A549 (cell line): ENCODE data around the gene ZKSCAN1. TPM values are rescaled to one million over a fixed set of nuclear protein-coding genes. Genes with fewer than 3 reads are reported as not detected.
A peak's percentile ranks its signal among the peaks of the same experiment; 100 is the strongest.

Source experiments
- ATAC-seq, 2 experiments: fragments of 200-7000 bp in 1 of 2; fragments of >200 bp in 1 of 2; cut with Nextera tagmentation in 1 of 2; cut with Tn5 transposase in 1 of 2; 3 replicates each; pipeline versions ENCODE4 v1.8.0 to v1.9.1; 2018 to 2020; ENCODE audit warnings: mild to moderate bottlenecking in 1 of 2, moderate library complexity in 1 of 2
- CTCF ChIA-PET: fragments of 300-600 bp; sonication (Branson Sonifier 250); formaldehyde crosslinking; extraction: SDS; loops from one replicate; lab custom pipeline; 2021; ENCODE audit warnings: antibody characterized with exemption, inconsistent platforms; lab: Yijun Ruan, JAX
- POLR2A ChIA-PET: fragments of 350-600 bp; formaldehyde crosslinking; extraction: SDS; loops from one replicate; lab custom pipeline; 2021; ENCODE audit warnings: antibody characterized with exemption, inconsistent platforms; lab: Yijun Ruan, JAX
- DNase-seq, 2 experiments: peaks; one replicate each; pipeline versions ENCODE4 v3.0.0 to v3.0.0-alpha.2; 2011 to 2016; ENCODE audit warnings: low read depth in 1 of 2, low spot score in 1 of 2
- FAIRE-seq: peaks from 2 replicates; lab custom pipeline; 2011; peaks lifted over from hg19 to GRCh38; lab: Jason Lieb, UNC
- H3K27ac ChIP-seq, 2 experiments: fragments of >200 bp; sonication (Bioruptor Twin); formaldehyde crosslinking; 3 replicates each; pipeline ENCODE4 v1.5.1; 2016 to 2017
- H3K4me1 ChIP-seq: fragments of >200 bp; sonication (Bioruptor Twin); formaldehyde crosslinking; 3 replicates; pipeline ENCODE4 v1.6.1; 2016
- H3K4me2 ChIP-seq: fragments of >200 bp; sonication (Bioruptor Twin); formaldehyde crosslinking; 3 replicates; pipeline ENCODE4 v1.6.1; 2016
- H3K4me3 ChIP-seq: fragments of >200 bp; sonication (Bioruptor Twin); formaldehyde crosslinking; 3 replicates; pipeline ENCODE4 v1.5.1; 2016
- H3K9me3 ChIP-seq: fragments of >200 bp; sonication (Bioruptor Twin); formaldehyde crosslinking; 3 replicates; pipeline ENCODE4 v1.6.1; 2016
- CBX2 ChIP-seq: fragments of 200-600 bp; sonication (generic); IDR thresholded peaks from 2 replicates; pipeline ENCODE4 v1.6.1; 2016; ENCODE audit warnings: low read depth, mild to moderate bottlenecking, borderline replicate concordance
- CBX8 ChIP-seq: fragments of 200-600 bp; sonication (generic); IDR thresholded peaks from 2 replicates; pipeline ENCODE4 v1.6.1; 2016
- CEBPB ChIP-seq, 2 experiments: fragments of >200 bp in 1 of 2; sonication (Bioruptor Twin) in 1 of 2; formaldehyde crosslinking in 1 of 2; IDR thresholded peaks; 2 replicates each; pipeline ENCODE4 v1.6.1; 2012 to 2016
- E2F6 ChIP-seq: IDR thresholded peaks from 2 replicates; pipeline ENCODE4 v1.6.1; 2012; ENCODE audit warnings: low read depth, borderline replicate concordance
- EHF ChIP-seq: fragments of 250-450 bp; sonication (Bioruptor Pico); IDR thresholded peaks from 2 replicates; pipeline ENCODE4 v1.5.0; 2020; ENCODE audit warnings: mild to moderate bottlenecking
- EP300 ChIP-seq, 2 experiments: fragments of >200 bp; sonication (Bioruptor Twin); formaldehyde crosslinking; IDR thresholded peaks; 2 replicates in 1 of 2; 3 replicates in 1 of 2; pipeline ENCODE4 v1.6.1; 2016 to 2017
- FOXS1 ChIP-seq: fragments of 250-450 bp; sonication (Bioruptor Pico); IDR thresholded peaks from 2 replicates; pipeline ENCODE4 v1.5.0; 2020; ENCODE audit warnings: mild to moderate bottlenecking, moderate library complexity
- HMGXB4 ChIP-seq: fragments of 250-450 bp; sonication (Bioruptor Pico); IDR thresholded peaks from 2 replicates; pipeline ENCODE4 v1.5.0; 2021; ENCODE audit warnings: mild to moderate bottlenecking, moderate library complexity, borderline replicate concordance
- HOXB5 ChIP-seq: fragments of 250-450 bp; sonication (Bioruptor Pico); IDR thresholded peaks from 2 replicates; pipeline ENCODE4 v1.5.0; 2020; ENCODE audit warnings: mild to moderate bottlenecking, moderate library complexity
- JUNB ChIP-seq: fragments of >200 bp; sonication (Bioruptor Twin); formaldehyde crosslinking; IDR thresholded peaks from 2 replicates; pipeline ENCODE4 v1.6.1; 2016
- KDM5A ChIP-seq: fragments of 200-600 bp; sonication (generic); IDR thresholded peaks from 2 replicates; pipeline ENCODE4 v1.6.1; 2016; ENCODE audit warnings: antibody characterized with exemption, mild to moderate bottlenecking
- MYC ChIP-seq: IDR thresholded peaks from 2 replicates; pipeline ENCODE4 v1.6.1; 2012; ENCODE audit warnings: mild to moderate bottlenecking, inconsistent platforms, low read length, improper control_type of control experiment, borderline replicate concordance
- RAD21 ChIP-seq, 2 experiments: fragments of >200 bp in 1 of 2; sonication (Bioruptor Twin) in 1 of 2; formaldehyde crosslinking in 1 of 2; IDR thresholded peaks in 1 of 2; conservative IDR thresholded peaks in 1 of 2; 2 replicates in 1 of 2; 3 replicates in 1 of 2; pipeline ENCODE4 v1.6.1; 2012 to 2018; ENCODE audit warnings: inconsistent platforms in 1 of 2
- RNF2 ChIP-seq: fragments of 200-600 bp; sonication (generic); IDR thresholded peaks from 2 replicates; pipeline ENCODE4 v1.6.1; 2016; ENCODE audit warnings: low read depth, mild to moderate bottlenecking, antibody characterized with exemption, moderate library complexity, borderline replicate concordance
- TP53 ChIP-seq: fragments of 250-450 bp; sonication (Bioruptor Pico); IDR thresholded peaks from 2 replicates; pipeline ENCODE4 v1.5.0; 2021; ENCODE audit warnings: mild to moderate bottlenecking, moderate library complexity
- ZSCAN20 ChIP-seq: fragments of 250-450 bp; sonication (Bioruptor Pico); IDR thresholded peaks from 2 replicates; pipeline ENCODE4 v1.8.0; 2022; ENCODE audit warnings: mild to moderate bottlenecking, moderate library complexity
- WGBS: methylation state at CpG from one replicate; pipeline ENCODE4 v1.1.6; 2017; ENCODE audit errors: missing lambda C conversion rate; 5-methylcytosine and 5-hydroxymethylcytosine counted together
- polyA plus RNA-seq, 4 experiments: library from polyadenylated mRNA; depleted of rRNA in 3 of 4; stranded (reverse); fragments of >200 nt; fragmentation: RNase III in 1 of 4; extraction: RNeasy Plus Mini Kit Qiagen cat#74134 plus additional on column Dnase treatment in 1 of 4; gene quantifications; 2 replicates in 3 of 4; 3 replicates in 1 of 4; pipeline ENCODE4 v1.2.3, GENCODE V29; 2011 to 2017
- TF ChIP-seq, protein P1 (sequence below): fragments of 200-600 bp; sonication (generic); IDR thresholded peaks from 2 replicates; pipeline ENCODE4 v1.6.1; 2016; ENCODE audit warnings: antibody characterized with exemption, mild to moderate bottlenecking, moderate library complexity

ZKSCAN1 gene
- polyA plus RNA-seq, 2 of the 4 experiments (the other 2 are of a cell fraction): 11.4 to 23.9 TPM

DNA sequence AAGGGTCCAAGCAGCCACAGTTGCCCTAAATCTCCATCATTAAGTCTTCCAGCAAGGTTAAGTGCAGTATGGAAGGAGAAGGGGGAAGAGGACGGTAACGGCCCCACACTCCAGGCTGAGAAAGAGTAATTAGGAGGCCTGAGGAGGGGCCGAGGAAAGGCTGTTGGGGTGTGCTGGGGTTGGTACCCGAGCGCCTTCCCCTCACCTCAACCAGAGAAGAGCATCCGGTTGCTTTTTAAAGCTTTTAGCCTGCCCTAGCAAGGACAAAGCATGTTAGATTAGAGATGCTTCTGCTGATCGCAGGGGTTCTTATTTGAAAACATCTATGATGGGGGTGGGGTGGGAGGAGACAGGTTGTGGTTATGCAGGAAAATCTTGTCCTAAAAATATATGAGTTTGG, 25.2 kb downstream of the ZKSCAN1 start:
- CTCF ChIA-PET: interaction anchor here (0.8 kb wide), 1 partner anchor 54 kb away, joined by 3 read pairs; no protein-coding TSS in a partner anchor
- 0 out of 3 replicates have a peak, but pooled peaks cover under 1% of the 10 kb centered on the region for H3K4me1 ChIP-seq

DNA sequence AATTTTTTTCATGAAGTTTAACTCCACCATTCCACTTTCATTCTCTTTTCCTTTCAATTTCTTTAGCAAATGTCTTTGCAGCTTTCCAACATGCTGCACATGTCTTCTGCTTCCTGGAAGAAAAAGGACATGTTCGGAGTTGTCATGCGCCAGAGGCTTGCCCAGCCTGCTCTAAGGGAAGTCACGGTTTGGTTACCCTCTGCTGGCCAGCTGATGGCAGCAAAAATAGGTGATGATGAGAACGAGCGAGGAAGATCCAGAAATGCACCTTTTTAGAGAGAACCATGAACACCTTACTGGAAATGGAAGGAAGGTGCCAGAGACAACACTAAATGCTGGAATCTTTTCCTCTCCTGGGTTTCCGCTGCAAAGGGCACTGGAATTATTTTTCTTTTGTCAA, 29.3 kb downstream of the ZKSCAN1 start:
- POLR2A ChIA-PET: interaction anchor here (0.6 kb wide), 1 partner anchor 29 kb away, joined by 3 read pairs; no protein-coding TSS in a partner anchor
- H3K4me3 ChIP-seq: no peak overlapping the region
- ATAC-seq: 0 out of 6 replicates have a peak, but pooled peaks of 1 of the 2 experiments have one; percentile 12
- no peak for FAIRE-seq
- DNase-seq: peak in 1 of 2 experiments; percentile 32
- WGBS: 71% methylated on average over 6 of the region's 6 CpGs
- H3K9me3 ChIP-seq: no peaks in the 10 kb centered on the region
- H3K4me2 ChIP-seq: no peak overlapping the region
- TF ChIP-seq HOXB5 (CRISPR knock-in tag) (no peak), RAD21 (conservative IDR thresholded peaks at IDR 0.05 in 1 of 2, IDR thresholded peaks at IDR 0.05 in 1 of 2) (0 out of 5 replicates have a peak, but pooled peaks of 1 of the 2 experiments have one; percentile 11)
- TF ChIP-seq, all 56 proteins: peak for 1
- peaks cover 3% of the 10 kb centered on the region; the same call in 1 of the 3 replicates for H3K4me1 ChIP-seq
- no peak overlapping the region for H3K27ac ChIP-seq
- CTCF ChIA-PET: interaction anchor here (1.0 to 1.9 kb wide), 5 partner anchors 13 to 86 kb away, joined by 3 to 6 read pairs (median 4); no protein-coding TSS in a partner anchor

More for the DNA sequence above, 25.2 kb downstream of the ZKSCAN1 start:
- H3K4me3 ChIP-seq: no peak overlapping the region
- H3K27ac ChIP-seq: no peak overlapping the region
- H3K9me3 ChIP-seq: peaks cover 11% of the 10 kb centered on the region; the same call in 2 of the 3 replicates
- ATAC-seq: no peak
- TF ChIP-seq FOXS1 (CRISPR knock-in tag) (no peak), CEBPB (IDR thresholded peaks at IDR 0.05) (no peak), CBX8 (no peak), TP53 (CRISPR knock-in tag) (no peak), MYC (no peak), RNF2 (no peak), JUNB (no peak), KDM5A (no peak), CBX2 (no peak), HMGXB4 (no peak), EHF (CRISPR knock-in tag) (no peak), HOXB5 (CRISPR knock-in tag) (no peak), E2F6 (no peak), ZSCAN20 (CRISPR knock-in tag) (no peak), EP300 (IDR thresholded peaks at IDR 0.05) (no peak)
- TF ChIP-seq, protein P1, sequence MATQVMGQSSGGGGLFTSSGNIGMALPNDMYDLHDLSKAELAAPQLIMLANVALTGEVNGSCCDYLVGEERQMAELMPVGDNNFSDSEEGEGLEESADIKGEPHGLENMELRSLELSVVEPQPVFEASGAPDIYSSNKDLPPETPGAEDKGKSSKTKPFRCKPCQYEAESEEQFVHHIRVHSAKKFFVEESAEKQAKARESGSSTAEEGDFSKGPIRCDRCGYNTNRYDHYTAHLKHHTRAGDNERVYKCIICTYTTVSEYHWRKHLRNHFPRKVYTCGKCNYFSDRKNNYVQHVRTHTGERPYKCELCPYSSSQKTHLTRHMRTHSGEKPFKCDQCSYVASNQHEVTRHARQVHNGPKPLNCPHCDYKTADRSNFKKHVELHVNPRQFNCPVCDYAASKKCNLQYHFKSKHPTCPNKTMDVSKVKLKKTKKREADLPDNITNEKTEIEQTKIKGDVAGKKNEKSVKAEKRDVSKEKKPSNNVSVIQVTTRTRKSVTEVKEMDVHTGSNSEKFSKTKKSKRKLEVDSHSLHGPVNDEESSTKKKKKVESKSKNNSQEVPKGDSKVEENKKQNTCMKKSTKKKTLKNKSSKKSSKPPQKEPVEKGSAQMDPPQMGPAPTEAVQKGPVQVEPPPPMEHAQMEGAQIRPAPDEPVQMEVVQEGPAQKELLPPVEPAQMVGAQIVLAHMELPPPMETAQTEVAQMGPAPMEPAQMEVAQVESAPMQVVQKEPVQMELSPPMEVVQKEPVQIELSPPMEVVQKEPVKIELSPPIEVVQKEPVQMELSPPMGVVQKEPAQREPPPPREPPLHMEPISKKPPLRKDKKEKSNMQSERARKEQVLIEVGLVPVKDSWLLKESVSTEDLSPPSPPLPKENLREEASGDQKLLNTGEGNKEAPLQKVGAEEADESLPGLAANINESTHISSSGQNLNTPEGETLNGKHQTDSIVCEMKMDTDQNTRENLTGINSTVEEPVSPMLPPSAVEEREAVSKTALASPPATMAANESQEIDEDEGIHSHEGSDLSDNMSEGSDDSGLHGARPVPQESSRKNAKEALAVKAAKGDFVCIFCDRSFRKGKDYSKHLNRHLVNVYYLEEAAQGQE: no peak
- POLR2A ChIA-PET: no interaction called here
- H3K4me2 ChIP-seq: no peak overlapping the region
- no peak for DNase-seq
- FAIRE-seq: no peak
- WGBS: 96% methylated on average over 7 of the region's 7 CpGs
